Measurements from ENCODE around the gene TNS1.

- no peak for TF ChIP-seq CTCF (IDR thresholded peaks at IDR 0.05; ENCODE audit: poor library complexity)
- TF ChIP-seq EZH2 (IDR thresholded peaks at IDR 0.05; ENCODE audit: borderline replicate concordance) = no peak
Measured at GRCh38 chr2:217774232-217774631, 228.6 kb downstream of the TNS1 start.

All from hepatocyte (in vitro differentiated cells).